Spleen (tissue), 7 donors: ENCODE results near the gene LMBR1.

Experiments used
- CTCF ChIP-seq, 11 experiments: fragments of 200-600 bp in 7 of 11; fragments of 450-650 bp in 4 of 11; sonication (generic) in 4 of 11; IDR thresholded peaks in 8 of 11; conservative IDR thresholded peaks in 3 of 11; 1 replicate in 7 of 11; 2 replicates in 4 of 11; pipeline versions ENCODE4 v1.4.0 to v1.8.0; 2016 to 2021; ENCODE audit warnings: antibody characterized with exemption in 11 of 11, inconsistent platforms in 4 of 11, mild to moderate bottlenecking in 1 of 11
- POLR2AphosphoS5 ChIP-seq, 3 donors: sonication (generic); formaldehyde crosslinking; IDR thresholded peaks; one replicate each; pipeline ENCODE4 v1.5.1; 2017; ENCODE audit warnings: antibody characterized with exemption in 3 of 3
- donor health status: DM: no; HTN: no; CAD: no; lungs with moderate emphysema.
- donor health status: DM: no; HTN: no; CAD: no.
- donor health status: DM: no; HTN: no; CAD: no.

GRCh38 chr7:156829669-156830336, 63.2 kb downstream of the LMBR1 start:
- TF ChIP-seq POLR2AphosphoS5 (IDR thresholded peaks at IDR 0.05) (no peak), CTCF (IDR thresholded peaks at IDR 0.05 in 8 of 11, conservative IDR thresholded peaks at IDR 0.05 in 3 of 11) (no peak)
